Spinal cord (tissue), 10 donors: ENCODE data around the gene OGA. TPM values are rescaled to one million over a fixed set of nuclear protein-coding genes. Genes with fewer than 3 reads are reported as not detected.

Source experiments
- DNase-seq, 6 donors: peaks; one replicate each; pipeline versions ENCODE4 v3.0.0 to v3.0.0-alpha.2; 2013 to 2015; ENCODE audit warnings: low spot score in 6 of 6, low read depth in 4 of 6
- H3K27ac ChIP-seq: one replicate; pipeline ENCODE4 v1.5.1; 2013; ENCODE audit warnings: low read depth, low read length, control low read depth
- H3K27me3 ChIP-seq: one replicate; pipeline ENCODE4 v1.6.1; 2013; ENCODE audit warnings: low read length; ENCODE audit not compliant: control insufficient read depth, insufficient read depth
- H3K36me3 ChIP-seq: one replicate; pipeline ENCODE4 v1.6.1; 2013; ENCODE audit warnings: low read length; ENCODE audit not compliant: control insufficient read depth, insufficient read depth
- H3K4me1 ChIP-seq: one replicate; pipeline ENCODE4 v1.6.1; 2013; ENCODE audit warnings: low read length; ENCODE audit not compliant: control insufficient read depth, insufficient read depth
- H3K4me3 ChIP-seq: one replicate; pipeline ENCODE4 v1.5.1; 2013; ENCODE audit warnings: low read depth, low read length, control low read depth
- H3K9me3 ChIP-seq: one replicate; pipeline ENCODE4 v1.6.1; 2013; ENCODE audit warnings: low read length; ENCODE audit not compliant: control insufficient read depth, insufficient read depth
- WGBS: methylation state at CpG from one replicate; pipeline ENCODE4 v1.1.5; 2013; ENCODE audit warnings: missing lambda C conversion rate; ENCODE audit not compliant: insufficient coverage; 5-methylcytosine and 5-hydroxymethylcytosine counted together
- polyA plus RNA-seq, 2 donors: library from polyadenylated mRNA; unstranded; fragments of 120-200 nt; gene quantifications; one replicate each; pipeline ENCODE4 v1.2.1, GENCODE V29; 2013; ENCODE audit not compliant: insufficient read length in 2 of 2
- total RNA-seq, 2 donors: library from RNA; depleted of rRNA in 1 of 2; stranded (reverse); fragments of 120-200 nt in 1 of 2; fragments of >200 nt in 1 of 2; gene quantifications; one replicate each; pipeline versions ENCODE4 v1.2.3 to v1.2.4, GENCODE V29; 2013 to 2014
- donor health status: healthy.

Gene OGA
- total and polyA plus RNA-seq, 4 donors: 173 to 267 (median 195) TPM

DNA sequence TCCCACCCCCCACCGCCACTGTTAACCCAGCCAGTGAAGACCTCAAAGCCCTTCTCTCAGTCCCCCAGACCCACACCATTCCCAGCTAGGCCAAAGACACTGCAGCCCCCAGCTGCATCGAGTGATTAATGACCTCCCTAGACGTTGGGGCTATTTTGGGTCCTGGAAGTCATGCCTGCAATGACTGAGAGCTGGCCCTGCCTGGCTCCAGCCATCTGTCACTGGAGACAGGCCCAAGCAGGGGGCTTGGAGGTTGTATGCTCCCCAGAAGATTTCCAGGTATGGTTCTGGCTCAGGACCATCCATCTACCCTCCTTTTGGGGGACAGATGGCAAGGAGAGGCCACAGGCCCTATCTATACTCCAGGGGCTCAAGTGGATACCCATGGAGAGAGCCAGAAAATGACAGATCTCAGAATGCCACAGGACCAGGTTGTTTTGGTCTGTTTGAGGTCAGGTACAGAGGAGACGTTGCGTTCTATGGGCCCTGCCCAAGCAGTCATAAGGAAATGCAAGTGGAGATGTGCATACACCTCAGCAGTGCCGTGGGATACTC is 20.2 kb upstream of the OGA start:
- 63% methylated on average over 6 of the region's 6 CpGs for WGBS
- Histone ChIP-seq H3K27me3 (no peaks in the 10 kb centered on the region), H3K4me1 (peaks cover 73% of the 10 kb centered on the region), H3K36me3 (peaks cover 11% of the 10 kb centered on the region), H3K4me3 (no peak overlapping the region), H3K9me3 (no peaks in the 10 kb centered on the region), H3K27ac (no peak overlapping the region)
- no peak for DNase-seq

DNA sequence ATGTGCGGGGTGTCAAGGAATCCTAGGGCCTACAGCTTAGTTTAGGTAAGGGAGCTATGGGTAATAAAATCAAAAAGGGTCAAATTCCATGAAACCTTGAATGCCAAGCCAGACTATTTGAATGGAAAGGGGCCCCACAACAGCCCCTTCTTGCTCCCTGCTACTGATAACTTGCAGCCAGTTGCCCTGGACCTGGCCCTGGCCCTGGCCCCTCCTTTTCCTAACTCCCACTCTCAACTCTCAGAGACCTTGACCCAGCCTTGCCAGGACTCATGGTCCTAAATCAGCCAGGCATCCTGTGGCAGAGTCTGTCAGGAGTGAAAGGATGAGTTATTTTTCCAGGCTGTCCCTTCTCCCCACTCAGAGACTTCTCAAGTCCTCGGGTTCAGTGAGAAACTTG is 19.5 kb upstream of the OGA start:
- no peaks in the 10 kb centered on the region for H3K9me3 ChIP-seq
- WGBS: no CpG with 5 or more reads among the region's 2 CpGs
- H3K4me1 ChIP-seq: peaks cover 66% of the 10 kb centered on the region
- H3K4me3 ChIP-seq: no peak overlapping the region
- no peak overlapping the region for H3K27ac ChIP-seq
- peaks cover 11% of the 10 kb centered on the region for H3K36me3 ChIP-seq
- no peaks in the 10 kb centered on the region for H3K27me3 ChIP-seq
- DNase-seq: no peak

DNA sequence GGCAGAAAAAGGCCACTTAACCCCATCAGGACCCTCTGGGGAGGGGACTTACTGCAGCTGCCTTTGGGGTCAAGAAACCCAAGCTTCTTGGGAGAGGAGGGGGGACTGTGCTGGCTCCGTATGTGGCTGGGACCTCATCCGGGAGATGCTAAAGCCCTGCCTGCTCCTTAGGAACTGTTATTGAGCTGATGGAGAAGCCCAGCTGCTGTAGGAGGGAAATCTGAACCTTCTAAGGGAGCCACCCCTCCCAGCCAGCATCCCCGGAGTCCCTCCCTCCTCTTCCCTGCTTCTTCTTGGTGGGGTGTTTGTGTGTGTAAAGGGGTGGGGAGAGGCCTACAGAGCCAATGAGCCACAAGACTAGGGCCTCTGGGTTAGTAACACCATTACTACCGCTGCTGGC is 17.1 kb upstream of the OGA start:
- H3K27ac ChIP-seq: no peak overlapping the region
- no CpG with 5 or more reads among the region's 4 CpGs for WGBS
- peaks cover 61% of the 10 kb centered on the region for H3K4me1 ChIP-seq

DNA sequence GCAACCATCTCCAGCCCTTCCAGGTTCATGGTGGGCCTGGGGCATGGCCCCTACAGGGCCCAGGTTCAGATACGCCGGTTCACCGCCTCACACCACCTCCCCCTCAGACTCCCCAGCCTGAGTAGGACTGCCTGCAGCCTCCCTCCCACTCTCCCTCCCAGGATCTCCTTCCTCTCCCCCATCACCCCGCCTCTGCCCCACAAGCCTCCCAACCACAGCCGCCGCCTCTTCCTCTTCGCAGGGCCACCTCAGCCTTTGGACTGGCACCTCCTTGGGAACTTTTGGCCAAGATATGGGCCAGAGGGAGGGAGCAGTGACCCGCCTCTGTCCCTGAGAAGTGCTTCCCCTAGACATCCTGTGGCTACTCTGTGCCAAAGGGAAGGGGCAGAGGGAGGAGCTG is 16.1 kb upstream of the OGA start:
- WGBS: 89% methylated on average over 3 of the region's 8 CpGs
- Histone ChIP-seq H3K27me3 (no peaks in the 10 kb centered on the region), H3K4me3 (no peak overlapping the region), H3K9me3 (no peaks in the 10 kb centered on the region), H3K4me1 (peaks cover 59% of the 10 kb centered on the region), H3K36me3 (peaks cover 11% of the 10 kb centered on the region), H3K27ac (no peak overlapping the region)
- no peak for DNase-seq

More for the DNA sequence above, 17.1 kb upstream of the OGA start:
- peaks cover 11% of the 10 kb centered on the region for H3K36me3 ChIP-seq
- DNase-seq: no peak
- H3K9me3 ChIP-seq: no peaks in the 10 kb centered on the region
- H3K4me3 ChIP-seq: no peak overlapping the region
- no peaks in the 10 kb centered on the region for H3K27me3 ChIP-seq

DNA sequence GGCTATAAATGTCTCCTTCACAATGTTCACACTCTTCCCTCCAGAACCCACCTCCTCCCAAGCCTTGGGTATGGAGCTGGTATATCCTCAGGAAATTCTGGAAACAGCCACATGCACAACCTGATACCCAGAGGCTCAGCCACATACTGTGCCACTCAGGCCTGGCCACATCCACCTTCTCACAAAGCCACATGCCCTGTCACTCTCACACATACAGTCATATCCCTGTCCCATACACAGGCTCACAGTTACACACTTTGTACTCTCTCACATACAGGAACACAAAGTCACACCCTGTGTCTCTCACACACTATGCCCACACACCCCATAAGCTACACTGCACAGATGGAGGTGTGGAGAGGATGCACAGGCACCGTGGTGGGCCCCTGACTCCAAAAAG is 15.2 kb upstream of the OGA start:
- WGBS: 83% methylated on average over 1 of the region's 1 CpG
- H3K9me3 ChIP-seq: no peaks in the 10 kb centered on the region
- no peak overlapping the region for H3K4me3 ChIP-seq
- peaks cover 58% of the 10 kb centered on the region for H3K4me1 ChIP-seq
- H3K36me3 ChIP-seq: peaks cover 20% of the 10 kb centered on the region
- no peak overlapping the region for H3K27ac ChIP-seq
- H3K27me3 ChIP-seq: no peaks in the 10 kb centered on the region
- no peak for DNase-seq

DNA sequence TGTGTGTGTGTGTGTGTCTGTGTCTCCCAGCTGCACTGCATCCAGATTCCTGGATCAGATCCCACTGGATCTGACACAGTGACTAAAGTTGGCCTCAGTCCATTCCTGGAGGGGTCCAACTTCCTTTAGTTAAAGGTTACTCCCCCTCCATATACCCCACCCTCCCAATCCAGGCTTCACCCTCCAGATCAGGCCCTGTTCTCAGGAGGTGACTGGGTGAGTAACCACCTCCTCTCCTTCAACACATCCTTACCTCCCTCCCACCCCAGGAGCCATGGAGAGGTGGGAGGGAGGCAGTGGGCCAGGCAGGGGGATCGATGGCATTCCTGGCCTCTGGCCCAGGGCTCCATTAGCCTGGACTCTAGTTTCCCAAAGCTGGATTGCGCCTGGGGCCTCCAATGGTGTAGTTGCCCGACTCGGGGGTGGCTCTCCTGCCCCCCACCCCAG is 14.1 kb upstream of the OGA start:
- H3K4me3 ChIP-seq: no peak overlapping the region
- H3K27me3 ChIP-seq: no peaks in the 10 kb centered on the region
- 66% methylated on average over 3 of the region's 4 CpGs for WGBS
- peaks cover 49% of the 10 kb centered on the region for H3K4me1 ChIP-seq
- DNase-seq: peak in 1 of 6 donors; percentile 44
- H3K27ac ChIP-seq: no peak overlapping the region
- peaks cover 30% of the 10 kb centered on the region for H3K36me3 ChIP-seq
- no peaks in the 10 kb centered on the region for H3K9me3 ChIP-seq

DNA sequence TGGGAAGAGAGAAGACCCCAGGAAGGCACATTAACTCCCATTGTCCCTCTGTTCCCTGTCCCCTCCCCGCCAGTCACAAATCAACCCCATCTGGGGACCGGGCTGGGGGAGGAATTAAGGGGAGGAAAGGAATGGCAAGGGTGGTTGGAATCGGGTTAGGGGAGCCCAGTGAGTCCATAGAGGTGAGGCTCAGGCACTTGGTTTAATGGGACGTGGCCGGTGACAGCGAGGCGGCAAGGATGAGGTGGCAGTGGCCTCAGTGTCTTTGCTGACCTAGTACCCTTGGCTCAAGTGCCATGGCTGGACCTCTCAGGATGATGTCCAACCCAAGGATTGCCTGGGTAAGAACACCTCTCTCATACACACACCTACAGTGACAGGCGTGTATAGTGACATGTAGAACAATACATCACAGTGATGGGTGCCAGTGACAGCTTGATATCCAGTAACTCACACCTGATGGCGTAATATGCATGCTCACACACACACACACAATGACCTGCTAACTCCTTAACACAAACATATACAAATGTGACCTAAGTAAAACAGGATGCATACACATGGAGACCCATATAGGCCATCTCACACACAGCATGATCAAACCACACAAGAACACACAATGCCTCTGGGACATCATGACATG is 13.0 kb upstream of the OGA start:
- WGBS: 50% methylated on average over 6 of the region's 9 CpGs
- H3K9me3 ChIP-seq: no peaks in the 10 kb centered on the region
- H3K4me1 ChIP-seq: peaks cover 49% of the 10 kb centered on the region
- H3K27ac ChIP-seq: peak overlapping the region; percentile 94
- H3K36me3 ChIP-seq: peaks cover 39% of the 10 kb centered on the region
- DNase-seq: no peak
- H3K4me3 ChIP-seq: peak overlapping the region; percentile 56
- no peaks in the 10 kb centered on the region for H3K27me3 ChIP-seq

DNA sequence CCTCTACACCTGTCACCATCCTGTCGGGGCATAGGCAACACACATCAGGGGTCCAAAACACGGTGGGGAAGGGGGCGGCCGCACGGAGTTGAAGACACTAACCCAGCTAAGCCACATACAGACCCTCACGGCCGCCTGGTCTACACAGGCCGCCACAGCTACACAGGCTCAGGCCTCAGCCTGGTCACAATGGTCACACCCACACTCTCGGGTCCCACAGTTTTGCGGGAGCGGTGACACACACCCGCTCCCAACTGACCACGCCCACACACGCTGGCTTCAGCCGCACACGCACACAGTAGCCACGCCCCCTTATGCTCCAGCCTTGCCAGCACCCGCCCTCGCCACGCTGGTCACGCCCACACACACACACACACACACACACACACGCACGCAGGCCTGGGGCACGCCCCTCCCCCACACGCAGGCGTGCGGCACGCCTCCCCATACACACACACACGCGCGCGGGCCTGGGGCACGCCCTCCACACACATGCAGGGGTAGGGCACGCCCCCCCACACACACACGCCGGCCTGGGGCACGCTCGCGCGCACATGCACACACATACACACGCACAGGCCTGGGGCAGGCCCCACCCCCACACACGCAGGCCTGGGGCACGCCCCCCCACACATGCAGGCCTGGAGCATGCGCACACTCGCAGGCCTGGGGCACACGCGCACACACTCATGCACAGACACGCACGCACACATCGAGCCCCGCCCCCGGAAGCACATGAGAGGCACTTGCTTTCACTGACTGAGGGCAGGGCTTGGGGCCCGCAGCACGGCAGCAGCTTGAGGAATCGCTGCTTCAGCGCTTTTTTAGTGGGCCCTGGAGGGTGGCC is 12.3 kb upstream of the OGA start:
- WGBS: 1% methylated on average over 48 of the region's 56 CpGs
- H3K27ac ChIP-seq: peak overlapping the region; percentile 94

DNA sequence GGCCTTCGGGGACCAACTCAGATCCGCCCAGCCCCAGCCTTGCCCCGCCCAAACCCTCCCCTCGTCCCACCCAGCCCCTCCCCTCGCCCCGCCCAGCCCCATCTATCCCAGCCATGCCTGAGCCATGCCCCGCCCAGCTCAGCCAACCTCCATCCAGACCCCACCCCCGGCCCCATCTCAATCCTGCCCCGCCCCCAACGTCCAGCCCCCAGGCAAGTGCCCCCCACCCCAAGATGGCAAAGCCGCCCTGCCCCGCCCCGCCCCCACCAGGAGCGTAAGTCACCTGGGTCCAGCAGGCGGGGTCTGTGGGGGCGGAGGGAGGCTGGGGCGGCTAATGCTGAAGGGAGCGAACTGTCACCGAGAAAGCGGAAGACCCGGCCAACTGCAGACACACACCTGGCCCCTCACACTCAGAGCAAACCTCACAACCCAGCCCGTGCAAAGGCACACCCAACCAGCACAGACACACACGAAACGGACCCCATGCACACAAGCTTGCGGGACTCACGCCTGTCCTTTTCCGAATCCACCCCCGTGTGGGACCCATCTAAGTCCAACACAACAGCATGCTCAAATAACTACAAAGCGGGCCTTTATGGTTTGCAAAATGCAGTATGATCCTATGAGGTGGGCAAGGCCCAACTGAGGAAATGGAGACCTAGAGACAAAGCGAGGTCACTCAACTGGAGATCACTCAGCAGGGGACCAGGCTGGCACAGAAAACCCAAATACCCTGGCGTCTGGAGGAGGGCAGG is 11.5 kb upstream of the OGA start:
- peaks cover 41% of the 10 kb centered on the region for H3K36me3 ChIP-seq
- H3K27ac ChIP-seq: peak overlapping the region; percentile 94
- peaks cover 38% of the 10 kb centered on the region for H3K4me1 ChIP-seq
- H3K4me3 ChIP-seq: peak overlapping the region; percentile 56
- DNase-seq: peak in 2 of 6 donors; percentile 82 to 87
- 17% methylated on average over 12 of the region's 31 CpGs for WGBS
- H3K9me3 ChIP-seq: no peaks in the 10 kb centered on the region
- H3K27me3 ChIP-seq: no peaks in the 10 kb centered on the region

More for the DNA sequence above, 12.3 kb upstream of the OGA start:
- Histone ChIP-seq H3K36me3 (peaks cover 44% of the 10 kb centered on the region), H3K27me3 (no peaks in the 10 kb centered on the region), H3K4me3 (peak overlapping the region; percentile 56), H3K4me1 (peaks cover 43% of the 10 kb centered on the region), H3K9me3 (no peaks in the 10 kb centered on the region)
- peak in 3 of 6 donors; percentile 82 to 97 (median 96) for DNase-seq
